HEK293 (cell line): ENCODE results near the gene NUDT21.

ENCODE experiments used
- BCL11B ChIP-seq: fragments of 450-650 bp; formaldehyde crosslinking; IDR thresholded peaks from 2 replicates; pipeline ENCODE4 v1.5.1; 2016; ENCODE audit warnings: low read depth, missing biosample characterization, missing genetic modification characterization
- GLIS1 ChIP-seq: fragments of 450-650 bp; formaldehyde crosslinking; IDR thresholded peaks from 2 replicates; pipeline ENCODE4 v1.5.1; 2016; ENCODE audit warnings: missing biosample characterization, missing genetic modification characterization
- IKZF3 ChIP-seq: fragments of 450-650 bp; IDR thresholded peaks from 2 replicates; pipeline ENCODE4 v1.5.0; 2018; ENCODE audit warnings: missing biosample characterization, mild to moderate bottlenecking, missing genetic modification characterization, moderate library complexity
- KLF10 ChIP-seq: fragments of 450-650 bp; IDR thresholded peaks from 2 replicates; pipeline ENCODE4 v1.5.1; 2018; ENCODE audit warnings: missing biosample characterization, mild to moderate bottlenecking, missing genetic modification characterization
- OSR2 ChIP-seq: fragments of 450-650 bp; formaldehyde crosslinking; IDR thresholded peaks from 2 replicates; pipeline ENCODE4 v1.5.1; 2016; ENCODE audit warnings: missing biosample characterization, missing genetic modification characterization
- SALL2 ChIP-seq: fragments of 450-650 bp; formaldehyde crosslinking; IDR thresholded peaks from 2 replicates; pipeline ENCODE4 v1.5.0; 2017; ENCODE audit warnings: missing biosample characterization, mild to moderate bottlenecking, missing genetic modification characterization, borderline replicate concordance
- ZBTB20 ChIP-seq: fragments of 450-650 bp; formaldehyde crosslinking; IDR thresholded peaks from 2 replicates; pipeline ENCODE4 v1.5.1; 2016; ENCODE audit warnings: missing biosample characterization, missing genetic modification characterization
- ZBTB21 ChIP-seq: fragments of 450-650 bp; formaldehyde crosslinking; IDR thresholded peaks from 2 replicates; pipeline ENCODE4 v1.5.1; 2017; ENCODE audit warnings: missing biosample characterization, missing genetic modification characterization
- ZBTB48 ChIP-seq: fragments of 450-650 bp; formaldehyde crosslinking; IDR thresholded peaks from 2 replicates; pipeline ENCODE4 v1.5.1; 2016; ENCODE audit warnings: missing biosample characterization, missing genetic modification characterization
- ZBTB8A ChIP-seq: fragments of 450-650 bp; formaldehyde crosslinking; IDR thresholded peaks from 2 replicates; pipeline ENCODE4 v1.5.1; 2016; ENCODE audit warnings: missing biosample characterization, missing genetic modification characterization
- ZFHX2 ChIP-seq: fragments of 450-650 bp; formaldehyde crosslinking; conservative IDR thresholded peaks from 2 replicates; pipeline ENCODE4 v1.5.1; 2016; ENCODE audit warnings: missing biosample characterization, missing genetic modification characterization
- ZFP37 ChIP-seq: fragments of 450-650 bp; formaldehyde crosslinking; IDR thresholded peaks from 2 replicates; pipeline ENCODE4 v1.5.1; 2016; ENCODE audit warnings: missing biosample characterization, missing genetic modification characterization
- ZNF112 ChIP-seq: fragments of 450-650 bp; formaldehyde crosslinking; IDR thresholded peaks from 2 replicates; pipeline ENCODE4 v1.5.0; 2017; ENCODE audit warnings: missing biosample characterization, missing genetic modification characterization
- ZNF146 ChIP-seq: fragments of 450-650 bp; formaldehyde crosslinking; IDR thresholded peaks from 2 replicates; pipeline ENCODE4 v1.5.1; 2016; ENCODE audit warnings: missing biosample characterization, missing genetic modification characterization
- ZNF202 ChIP-seq: fragments of 450-650 bp; formaldehyde crosslinking; IDR thresholded peaks from 2 replicates; pipeline ENCODE4 v1.5.1; 2016; ENCODE audit warnings: missing biosample characterization, missing genetic modification characterization, borderline replicate concordance
- ZNF23 ChIP-seq: fragments of 450-650 bp; formaldehyde crosslinking; IDR thresholded peaks from 2 replicates; pipeline ENCODE4 v1.5.1; 2016; ENCODE audit warnings: missing biosample characterization, missing genetic modification characterization, borderline replicate concordance
- ZNF239 ChIP-seq: fragments of 450-650 bp; formaldehyde crosslinking; IDR thresholded peaks from 2 replicates; pipeline ENCODE4 v1.5.1; 2016; ENCODE audit warnings: missing biosample characterization, missing genetic modification characterization
- ZNF266 ChIP-seq: fragments of 450-650 bp; formaldehyde crosslinking; IDR thresholded peaks from 2 replicates; pipeline ENCODE4 v1.5.1; 2016; ENCODE audit warnings: missing biosample characterization, missing genetic modification characterization, low read depth
- ZNF354C ChIP-seq: fragments of 450-650 bp; formaldehyde crosslinking; IDR thresholded peaks from 2 replicates; pipeline ENCODE4 v1.5.1; 2016; ENCODE audit warnings: missing biosample characterization, missing genetic modification characterization, low read depth, borderline replicate concordance
- ZNF404 ChIP-seq: fragments of 450-650 bp; formaldehyde crosslinking; IDR thresholded peaks from 2 replicates; pipeline ENCODE4 v1.5.1; 2017; ENCODE audit warnings: missing biosample characterization, missing genetic modification characterization
- ZNF473 ChIP-seq: fragments of 450-650 bp; formaldehyde crosslinking; IDR thresholded peaks from 2 replicates; pipeline ENCODE4 v1.5.1; 2017; ENCODE audit warnings: missing biosample characterization, missing genetic modification characterization
- ZNF555 ChIP-seq: fragments of 450-650 bp; formaldehyde crosslinking; conservative IDR thresholded peaks from 2 replicates; pipeline ENCODE4 v1.5.1; 2017; ENCODE audit warnings: missing biosample characterization, mild to moderate bottlenecking, missing genetic modification characterization, inconsistent platforms
- ZNF677 ChIP-seq: fragments of 450-650 bp; IDR thresholded peaks from 2 replicates; pipeline ENCODE4 v1.5.0; 2018; ENCODE audit warnings: missing biosample characterization, mild to moderate bottlenecking, missing genetic modification characterization, moderate library complexity
- ZNF701 ChIP-seq: fragments of 450-650 bp; formaldehyde crosslinking; IDR thresholded peaks from 2 replicates; pipeline ENCODE4 v1.5.1; 2016; ENCODE audit warnings: missing biosample characterization, missing genetic modification characterization
- ZNF707 ChIP-seq: fragments of 450-650 bp; formaldehyde crosslinking; IDR thresholded peaks from 2 replicates; pipeline ENCODE4 v1.5.1; 2016; ENCODE audit warnings: missing biosample characterization, missing genetic modification characterization
- ZNF747 ChIP-seq: fragments of 450-650 bp; formaldehyde crosslinking; IDR thresholded peaks from 2 replicates; pipeline ENCODE4 v1.5.1; 2016; ENCODE audit warnings: missing biosample characterization, missing genetic modification characterization
- ZNF785 ChIP-seq: fragments of 450-650 bp; formaldehyde crosslinking; IDR thresholded peaks from 2 replicates; pipeline ENCODE4 v1.5.1; 2016; ENCODE audit warnings: missing biosample characterization, missing genetic modification characterization
- ZNF791 ChIP-seq: fragments of 450-650 bp; formaldehyde crosslinking; IDR thresholded peaks from 2 replicates; pipeline ENCODE4 v1.5.1; 2016; ENCODE audit warnings: missing biosample characterization, missing genetic modification characterization
- ZNF837 ChIP-seq: fragments of 450-650 bp; formaldehyde crosslinking; IDR thresholded peaks from 2 replicates; pipeline ENCODE4 v1.5.1; 2016; ENCODE audit warnings: missing biosample characterization, missing genetic modification characterization
- ZSCAN30 ChIP-seq: fragments of 450-650 bp; IDR thresholded peaks from 2 replicates; pipeline ENCODE4 v1.5.1; 2018; ENCODE audit warnings: missing biosample characterization, mild to moderate bottlenecking, missing genetic modification characterization, moderate library complexity
- TF ChIP-seq, protein P1 (sequence below): fragments of 450-650 bp; formaldehyde crosslinking; IDR thresholded peaks from 2 replicates; pipeline ENCODE4 v1.5.1; 2016; ENCODE audit warnings: missing biosample characterization, missing genetic modification characterization
- TF ChIP-seq, protein P2 (sequence below): fragments of 450-650 bp; formaldehyde crosslinking; IDR thresholded peaks from 2 replicates; pipeline ENCODE4 v1.5.1; 2016; ENCODE audit warnings: missing biosample characterization, missing genetic modification characterization
- TF ChIP-seq, protein P3 (sequence below): fragments of 450-650 bp; formaldehyde crosslinking; IDR thresholded peaks from 2 replicates; pipeline ENCODE4 v1.5.1; 2016; ENCODE audit warnings: missing biosample characterization, missing genetic modification characterization
- TF ChIP-seq, protein P4 (sequence below): IDR thresholded peaks from 2 replicates; pipeline ENCODE4 v1.6.1; 2011; ENCODE audit warnings: mild to moderate bottlenecking, low read depth, low read length, borderline replicate concordance
- TF ChIP-seq, protein P5 (sequence below): fragments of 450-650 bp; formaldehyde crosslinking; IDR thresholded peaks from 2 replicates; pipeline ENCODE4 v1.5.1; 2017; ENCODE audit warnings: missing biosample characterization, missing genetic modification characterization

NUDT21 gene

DNA sequence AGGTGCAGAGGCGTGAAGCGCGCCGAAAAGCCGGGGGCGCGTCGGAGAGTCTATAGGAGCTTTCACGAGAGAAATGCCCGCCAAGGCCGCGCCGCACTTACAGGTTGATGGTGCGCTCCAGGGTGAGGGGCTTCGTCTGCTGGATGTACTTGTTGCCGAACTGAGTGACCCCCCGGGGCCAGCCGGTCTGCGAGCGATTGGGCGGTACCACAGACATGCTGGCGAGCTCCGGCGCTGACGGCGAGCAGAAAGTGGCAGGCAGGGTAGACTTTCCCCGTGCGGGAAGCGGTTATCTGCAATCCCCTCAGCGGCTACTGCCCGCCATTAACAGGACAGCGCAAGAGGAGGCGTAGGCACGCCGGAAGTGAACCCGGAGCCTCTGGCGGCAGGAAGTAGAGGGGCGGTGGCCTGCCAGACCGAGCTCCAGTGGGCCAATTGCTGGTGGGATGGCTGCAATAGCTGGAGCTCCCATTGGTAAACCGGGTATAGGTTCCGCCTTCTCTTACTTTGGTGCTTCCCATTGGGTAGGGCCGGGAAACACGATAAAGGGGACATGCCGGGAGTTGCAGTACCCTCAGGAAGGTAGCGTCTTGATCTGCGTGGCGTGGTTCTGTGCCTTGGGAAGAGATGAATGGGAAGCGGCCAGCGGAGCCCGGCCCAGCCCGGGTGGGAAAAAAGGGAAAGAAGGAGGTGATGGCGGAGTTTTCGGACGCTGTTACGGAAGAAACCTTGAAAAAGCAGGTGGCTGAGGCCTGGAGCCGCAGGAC is at the start of gene NUDT21, which contains the start of gene OGFOD1 (continued):
- TF ChIP-seq ZNF404 (no peak), ZBTB8A (no peak; the same call in 1 of the 2 replicates), ZFP37 (tag by site-specific recombination) (peak; percentile 94), ZNF701 (tag by site-specific recombination) (no peak), ZNF23 (tag by site-specific recombination) (no peak), ZBTB21 (tag by site-specific recombination) (no peak), ZNF791 (tag by site-specific recombination) (no peak), ZNF837 (tag by site-specific recombination) (no peak), ZNF239 (tag by site-specific recombination) (no peak), ZBTB48 (tag by site-specific recombination) (no peak), ZNF707 (tag by site-specific recombination) (no peak), ZNF112 (no peak), BCL11B (tag by site-specific recombination) (no peak), KLF10 (tag by site-specific recombination) (0 out of 2 replicates have a peak, but pooled peaks have one; percentile 15), ZNF555 (tag by site-specific recombination) (no peak), ZNF146 (tag by site-specific recombination) (no peak), ZNF473 (tag by site-specific recombination) (no peak), ZNF785 (tag by site-specific recombination) (no peak), GLIS1 (tag by site-specific recombination) (no peak), ZFHX2 (tag by site-specific recombination) (peak; percentile 88), ZNF202 (tag by site-specific recombination) (no peak), IKZF3 (tag by site-specific recombination) (peak; percentile 22; the same call in 1 of the 2 replicates), OSR2 (tag by site-specific recombination) (no peak), ZNF266 (tag by site-specific recombination) (no peak), SALL2 (tag by site-specific recombination) (no peak), ZBTB20 (no peak), ZNF747 (no peak), ZSCAN30 (tag by site-specific recombination) (no peak), ZNF677 (no peak), ZNF354C (no peak)
- TF ChIP-seq, protein P1, sequence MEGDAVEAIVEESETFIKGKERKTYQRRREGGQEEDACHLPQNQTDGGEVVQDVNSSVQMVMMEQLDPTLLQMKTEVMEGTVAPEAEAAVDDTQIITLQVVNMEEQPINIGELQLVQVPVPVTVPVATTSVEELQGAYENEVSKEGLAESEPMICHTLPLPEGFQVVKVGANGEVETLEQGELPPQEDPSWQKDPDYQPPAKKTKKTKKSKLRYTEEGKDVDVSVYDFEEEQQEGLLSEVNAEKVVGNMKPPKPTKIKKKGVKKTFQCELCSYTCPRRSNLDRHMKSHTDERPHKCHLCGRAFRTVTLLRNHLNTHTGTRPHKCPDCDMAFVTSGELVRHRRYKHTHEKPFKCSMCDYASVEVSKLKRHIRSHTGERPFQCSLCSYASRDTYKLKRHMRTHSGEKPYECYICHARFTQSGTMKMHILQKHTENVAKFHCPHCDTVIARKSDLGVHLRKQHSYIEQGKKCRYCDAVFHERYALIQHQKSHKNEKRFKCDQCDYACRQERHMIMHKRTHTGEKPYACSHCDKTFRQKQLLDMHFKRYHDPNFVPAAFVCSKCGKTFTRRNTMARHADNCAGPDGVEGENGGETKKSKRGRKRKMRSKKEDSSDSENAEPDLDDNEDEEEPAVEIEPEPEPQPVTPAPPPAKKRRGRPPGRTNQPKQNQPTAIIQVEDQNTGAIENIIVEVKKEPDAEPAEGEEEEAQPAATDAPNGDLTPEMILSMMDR (tag by site-specific recombination), result 0 out of 2 replicates have a peak, but pooled peaks have one; percentile 6
- TF ChIP-seq, protein P2, sequence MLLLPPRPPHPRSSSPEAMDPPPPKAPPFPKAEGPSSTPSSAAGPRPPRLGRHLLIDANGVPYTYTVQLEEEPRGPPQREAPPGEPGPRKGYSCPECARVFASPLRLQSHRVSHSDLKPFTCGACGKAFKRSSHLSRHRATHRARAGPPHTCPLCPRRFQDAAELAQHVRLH (tag by site-specific recombination), result peak; percentile 66
- TF ChIP-seq, protein P3, sequence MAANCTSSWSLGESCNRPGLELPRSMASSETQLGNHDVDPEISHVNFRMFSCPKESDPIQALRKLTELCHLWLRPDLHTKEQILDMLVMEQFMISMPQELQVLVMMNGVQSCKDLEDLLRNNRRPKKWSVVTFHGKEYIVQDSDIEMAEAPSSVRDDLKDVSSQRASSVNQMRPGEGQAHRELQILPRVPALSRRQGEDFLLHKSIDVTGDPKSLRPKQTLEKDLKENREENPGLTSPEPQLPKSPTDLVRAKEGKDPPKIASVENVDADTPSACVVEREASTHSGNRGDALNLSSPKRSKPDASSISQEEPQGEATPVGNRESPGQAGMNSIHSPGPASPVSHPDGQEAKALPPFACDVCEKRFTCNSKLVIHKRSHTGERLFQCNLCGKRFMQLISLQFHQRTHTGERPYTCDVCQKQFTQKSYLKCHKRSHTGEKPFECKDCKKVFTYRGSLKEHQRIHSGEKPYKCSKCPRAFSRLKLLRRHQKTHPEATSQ (tag by site-specific recombination), result no peak
- TF ChIP-seq, protein P4, sequence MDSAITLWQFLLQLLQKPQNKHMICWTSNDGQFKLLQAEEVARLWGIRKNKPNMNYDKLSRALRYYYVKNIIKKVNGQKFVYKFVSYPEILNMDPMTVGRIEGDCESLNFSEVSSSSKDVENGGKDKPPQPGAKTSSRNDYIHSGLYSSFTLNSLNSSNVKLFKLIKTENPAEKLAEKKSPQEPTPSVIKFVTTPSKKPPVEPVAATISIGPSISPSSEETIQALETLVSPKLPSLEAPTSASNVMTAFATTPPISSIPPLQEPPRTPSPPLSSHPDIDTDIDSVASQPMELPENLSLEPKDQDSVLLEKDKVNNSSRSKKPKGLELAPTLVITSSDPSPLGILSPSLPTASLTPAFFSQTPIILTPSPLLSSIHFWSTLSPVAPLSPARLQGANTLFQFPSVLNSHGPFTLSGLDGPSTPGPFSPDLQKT, result no peak
- TF ChIP-seq, protein P5, sequence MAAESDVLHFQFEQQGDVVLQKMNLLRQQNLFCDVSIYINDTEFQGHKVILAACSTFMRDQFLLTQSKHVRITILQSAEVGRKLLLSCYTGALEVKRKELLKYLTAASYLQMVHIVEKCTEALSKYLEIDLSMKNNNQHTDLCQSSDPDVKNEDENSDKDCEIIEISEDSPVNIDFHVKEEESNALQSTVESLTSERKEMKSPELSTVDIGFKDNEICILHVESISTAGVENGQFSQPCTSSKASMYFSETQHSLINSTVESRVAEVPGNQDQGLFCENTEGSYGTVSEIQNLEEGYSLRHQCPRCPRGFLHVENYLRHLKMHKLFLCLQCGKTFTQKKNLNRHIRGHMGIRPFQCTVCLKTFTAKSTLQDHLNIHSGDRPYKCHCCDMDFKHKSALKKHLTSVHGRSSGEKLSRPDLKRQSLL (tag by site-specific recombination), result no peak
